Measurements from ENCODE around the gene TIMP2.

The TIMP2 gene

GRCh38 chr17:78896834-78897663, 28.1 kb downstream of the TIMP2 start:
- H3K27ac ChIP-seq = no peak overlapping the region
- peaks cover 27% of the 10 kb centered on the region for H3K4me1 ChIP-seq (ENCODE audit: low read depth, poor library complexity, severe bottlenecking)
- no peak overlapping the region for H3K9ac ChIP-seq
- H3K4me3 ChIP-seq (IDR thresholded peaks at IDR 0.05; ENCODE audit: insufficient read depth, low read depth, low read length) = no peak overlapping the region
- no peaks in the 10 kb centered on the region for H3K27me3 ChIP-seq (ENCODE audit: insufficient read depth, low read depth)
- no peak overlapping the region for H3K4me2 ChIP-seq
- no peak overlapping the region for H2AFZ ChIP-seq (ENCODE audit: low read depth)
- H4K20me1 ChIP-seq (ENCODE audit: insufficient read depth) = no peaks in the 10 kb centered on the region
- H3K36me3 ChIP-seq (ENCODE audit: insufficient read depth) = no peaks in the 10 kb centered on the region
- peaks cover 46% of the 10 kb centered on the region; the same call in 1 of the 2 replicates for H3K79me2 ChIP-seq (ENCODE audit: insufficient read depth, low read depth)
- TF ChIP-seq CTCF (conservative IDR thresholded peaks at IDR 0.05; ENCODE audit: low read depth, low read length) = no peak

GRCh38 chr17:78896091-78896833, 28.9 kb downstream of the TIMP2 start:
- no peaks in the 10 kb centered on the region for H4K20me1 ChIP-seq (ENCODE audit: insufficient read depth)
- no peak overlapping the region for H3K4me2 ChIP-seq
- no peak overlapping the region for H2AFZ ChIP-seq (ENCODE audit: low read depth)
- no peaks in the 10 kb centered on the region for H3K36me3 ChIP-seq (ENCODE audit: insufficient read depth)
- H3K79me2 ChIP-seq (ENCODE audit: insufficient read depth, low read depth) = peaks cover 48% of the 10 kb centered on the region; the same call in 1 of the 2 replicates
- H3K4me1 ChIP-seq (ENCODE audit: low read depth, poor library complexity, severe bottlenecking) = peaks cover 35% of the 10 kb centered on the region
- no peak overlapping the region for H3K27ac ChIP-seq
- H3K4me3 ChIP-seq (IDR thresholded peaks at IDR 0.05; ENCODE audit: insufficient read depth, low read depth, low read length) = no peak overlapping the region
- TF ChIP-seq CTCF (conservative IDR thresholded peaks at IDR 0.05; ENCODE audit: low read depth, low read length) = no peak
- H3K27me3 ChIP-seq (ENCODE audit: insufficient read depth, low read depth) = no peaks in the 10 kb centered on the region
- no peak overlapping the region for H3K9ac ChIP-seq

- Histone ChIP-seq H3K36me3 (ENCODE audit: insufficient read depth) (no peaks in the 10 kb centered on the region), H4K20me1 (ENCODE audit: insufficient read depth) (no peaks in the 10 kb centered on the region), H3K4me2 (no peak overlapping the region)
Measured at GRCh38 chr17:78895322-78895721, 29.9 kb downstream of the TIMP2 start.

DNA sequence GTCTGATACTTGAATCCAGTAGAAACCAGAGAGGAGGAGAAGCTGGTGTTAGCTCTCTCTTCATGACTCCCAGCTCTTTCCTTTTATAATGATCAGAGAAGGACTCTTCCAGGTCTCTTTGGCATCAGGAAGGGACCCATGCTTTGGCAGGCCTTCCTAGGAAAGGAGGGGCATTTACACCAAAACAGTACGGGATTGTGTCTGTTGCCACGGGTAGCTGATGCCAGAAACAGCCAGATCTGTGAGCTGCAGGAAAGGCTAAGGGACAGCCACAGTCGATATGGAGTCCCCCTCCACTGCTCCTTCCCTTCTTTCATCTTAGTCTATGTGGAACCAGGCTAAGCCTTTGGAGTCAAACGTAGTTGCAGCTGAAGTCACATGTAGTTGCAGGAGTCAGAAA, 31.5 kb downstream of the TIMP2 start:
- H3K9ac ChIP-seq = no peak overlapping the region
- no peak overlapping the region for H3K27ac ChIP-seq
- H3K27me3 ChIP-seq (ENCODE audit: insufficient read depth, low read depth) = no peaks in the 10 kb centered on the region
- TF ChIP-seq CTCF (conservative IDR thresholded peaks at IDR 0.05; ENCODE audit: low read depth, low read length) = no peak
- H3K4me2 ChIP-seq = no peak overlapping the region
- H3K4me1 ChIP-seq (ENCODE audit: low read depth, poor library complexity, severe bottlenecking) = peaks cover 60% of the 10 kb centered on the region
- peaks cover 44% of the 10 kb centered on the region; the same call in 1 of the 2 replicates for H3K79me2 ChIP-seq (ENCODE audit: insufficient read depth, low read depth)
- no peaks in the 10 kb centered on the region for H4K20me1 ChIP-seq (ENCODE audit: insufficient read depth)
- H2AFZ ChIP-seq (ENCODE audit: low read depth) = no peak overlapping the region
- no peaks in the 10 kb centered on the region for H3K36me3 ChIP-seq (ENCODE audit: insufficient read depth)
- no peak overlapping the region for H3K4me3 ChIP-seq (IDR thresholded peaks at IDR 0.05; ENCODE audit: insufficient read depth, low read depth, low read length)

More at GRCh38 chr17:78895322-78895721, 29.9 kb downstream of the TIMP2 start:
- Histone ChIP-seq H3K9ac (no peak overlapping the region), H3K27me3 (ENCODE audit: insufficient read depth, low read depth) (no peaks in the 10 kb centered on the region), H3K4me3 (IDR thresholded peaks at IDR 0.05; ENCODE audit: insufficient read depth, low read depth, low read length) (no peak overlapping the region), H3K27ac (no peak overlapping the region), H3K4me1 (ENCODE audit: low read depth, poor library complexity, severe bottlenecking) (peaks cover 44% of the 10 kb centered on the region), H3K79me2 (ENCODE audit: insufficient read depth, low read depth) (peaks cover 44% of the 10 kb centered on the region; the same call in 1 of the 2 replicates), H2AFZ (ENCODE audit: low read depth) (no peak overlapping the region)
- no peak for TF ChIP-seq CTCF (conservative IDR thresholded peaks at IDR 0.05; ENCODE audit: low read depth, low read length)

Data from KMS-11 (cell line).